Colonic mucosa (tissue), 4 donors: ENCODE measurements around the gene ACTR3C. TPM values are rescaled to one million over a fixed set of nuclear protein-coding genes. Genes with fewer than 3 reads are reported as not detected.
"Not testable (repeated sequence)": the region's sequence is repeated elsewhere in the genome, so short reads cannot be mapped to it uniquely, and the experiment has no call there.

Experiments
- DNase-seq: peaks from one replicate; pipeline ENCODE4 v3.0.0-alpha.2; 2020
- H3K27ac ChIP-seq: fragments of 200-600 bp; one replicate; pipeline ENCODE4 v1.8.0; 2021
- H3K27me3 ChIP-seq: fragments of 200-600 bp; one replicate; pipeline ENCODE4 v1.8.0; 2021
- H3K36me3 ChIP-seq: fragments of 200-600 bp; one replicate; pipeline ENCODE4 v1.8.0; 2021
- H3K4me1 ChIP-seq: fragments of 200-600 bp; one replicate; pipeline ENCODE4 v1.8.0; 2021; ENCODE audit warnings: mild to moderate bottlenecking
- H3K4me3 ChIP-seq: fragments of 200-600 bp; one replicate; pipeline ENCODE4 v1.8.0; 2021
- H3K9ac ChIP-seq, 2 donors: one replicate each; pipeline ENCODE4 v1.7.0; 2013; ENCODE audit warnings: control low read depth in 2 of 2, low read depth in 2 of 2, low read length in 2 of 2
- H3K9me3 ChIP-seq: fragments of 200-600 bp; one replicate; pipeline ENCODE4 v1.8.0; 2021
- intact Hi-C: fragments of 100-400 bp; cut with DNase I; formaldehyde crosslinking; loops from one replicate; pipeline ENCODE4 v1.14.1; 2022
- total RNA-seq, 2 donors: library from RNA; stranded (reverse); fragmentation: NEBNext Ultra II Directional in 1 of 2; extraction: Animal tissue kit (Norgen Biotek cat#: 25700) in 1 of 2; gene quantifications; one replicate each; pipeline ENCODE4 v1.2.1, GENCODE V29; 2021
- TF ChIP-seq, protein P1 (sequence below): fragments of 200-600 bp; IDR thresholded peaks from one replicate; pipeline ENCODE4 v1.8.0; 2022; ENCODE audit warnings: antibody characterized with exemption, mild to moderate bottlenecking
- donor health status: healthy.
- donor health status: DM: no; HTN: no; CAD: no.
- donor health status: DM: no; HTN: no; CAD: no.

ACTR3C gene
- total RNA-seq, 2 donors from 2014 or later: 17.6 to 29.6 TPM

DNA sequence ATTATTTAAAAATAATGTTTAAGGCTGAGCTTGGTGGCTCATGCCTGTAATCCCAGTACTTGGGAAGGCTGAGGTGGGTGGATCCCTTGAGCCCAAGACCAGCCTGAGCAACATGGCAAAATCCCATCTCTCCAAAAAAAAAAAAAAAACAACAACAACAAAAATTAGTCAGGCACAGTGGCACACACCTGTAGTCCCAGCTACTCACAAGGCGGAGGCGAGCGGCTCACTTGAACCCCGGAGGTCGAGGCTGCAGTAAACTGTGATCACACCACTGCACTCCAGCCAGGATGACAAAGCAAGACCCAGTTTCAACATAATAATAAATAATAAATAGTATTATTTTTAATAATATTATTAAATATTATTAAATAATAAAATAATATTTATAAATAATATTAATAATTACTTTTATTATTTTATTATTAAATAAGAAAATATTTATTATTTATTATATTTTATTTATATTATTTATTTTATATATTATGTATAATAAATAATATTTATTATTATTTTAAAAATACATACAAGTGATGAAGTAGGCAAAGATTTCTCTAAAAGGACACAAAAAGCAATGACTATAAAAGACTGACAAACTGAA, 8.6 kb downstream of the ACTR3C start:
- Histone ChIP-seq H3K27me3 (no peaks in the 10 kb centered on the region), H3K36me3 (no peaks in the 10 kb centered on the region), H3K9ac (no peak overlapping the region), H3K9me3 (no peaks in the 10 kb centered on the region), H3K27ac (no peak overlapping the region), H3K4me3 (no peak overlapping the region), H3K4me1 (no peaks in the 10 kb centered on the region)
- DNase-seq: no peak
- TF ChIP-seq, protein P1, sequence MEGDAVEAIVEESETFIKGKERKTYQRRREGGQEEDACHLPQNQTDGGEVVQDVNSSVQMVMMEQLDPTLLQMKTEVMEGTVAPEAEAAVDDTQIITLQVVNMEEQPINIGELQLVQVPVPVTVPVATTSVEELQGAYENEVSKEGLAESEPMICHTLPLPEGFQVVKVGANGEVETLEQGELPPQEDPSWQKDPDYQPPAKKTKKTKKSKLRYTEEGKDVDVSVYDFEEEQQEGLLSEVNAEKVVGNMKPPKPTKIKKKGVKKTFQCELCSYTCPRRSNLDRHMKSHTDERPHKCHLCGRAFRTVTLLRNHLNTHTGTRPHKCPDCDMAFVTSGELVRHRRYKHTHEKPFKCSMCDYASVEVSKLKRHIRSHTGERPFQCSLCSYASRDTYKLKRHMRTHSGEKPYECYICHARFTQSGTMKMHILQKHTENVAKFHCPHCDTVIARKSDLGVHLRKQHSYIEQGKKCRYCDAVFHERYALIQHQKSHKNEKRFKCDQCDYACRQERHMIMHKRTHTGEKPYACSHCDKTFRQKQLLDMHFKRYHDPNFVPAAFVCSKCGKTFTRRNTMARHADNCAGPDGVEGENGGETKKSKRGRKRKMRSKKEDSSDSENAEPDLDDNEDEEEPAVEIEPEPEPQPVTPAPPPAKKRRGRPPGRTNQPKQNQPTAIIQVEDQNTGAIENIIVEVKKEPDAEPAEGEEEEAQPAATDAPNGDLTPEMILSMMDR: no peak
- intact Hi-C loops: no loop called here

DNA sequence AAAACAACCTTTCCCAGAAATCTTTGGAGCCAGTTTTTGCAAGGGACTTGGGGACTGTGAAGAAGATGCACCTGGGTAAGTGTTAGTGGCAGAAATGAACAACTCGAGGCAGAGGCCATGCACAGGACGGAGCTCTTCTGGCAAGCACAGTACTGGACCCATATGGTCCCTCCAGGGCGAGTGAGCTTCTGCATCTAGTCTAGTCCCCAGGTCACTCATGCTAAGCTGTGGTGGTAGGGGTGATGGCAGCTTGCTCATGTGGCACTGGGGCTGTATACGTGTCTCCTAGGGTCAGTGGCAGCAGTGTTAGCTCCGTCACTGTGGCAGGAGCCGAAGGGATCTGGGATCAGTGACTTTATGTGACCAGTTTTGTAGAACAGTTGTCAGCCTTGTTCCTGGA, 9.5 kb downstream of the ACTR3C start:
- TF ChIP-seq, protein P1: no peak
- Histone ChIP-seq H3K4me3 (no peak overlapping the region), H3K4me1 (no peaks in the 10 kb centered on the region), H3K27me3 (no peaks in the 10 kb centered on the region), H3K9me3 (no peaks in the 10 kb centered on the region), H3K9ac (no peak overlapping the region), H3K36me3 (no peaks in the 10 kb centered on the region), H3K27ac (no peak overlapping the region)
- intact Hi-C loops: no loop called here
- no peak for DNase-seq

DNA sequence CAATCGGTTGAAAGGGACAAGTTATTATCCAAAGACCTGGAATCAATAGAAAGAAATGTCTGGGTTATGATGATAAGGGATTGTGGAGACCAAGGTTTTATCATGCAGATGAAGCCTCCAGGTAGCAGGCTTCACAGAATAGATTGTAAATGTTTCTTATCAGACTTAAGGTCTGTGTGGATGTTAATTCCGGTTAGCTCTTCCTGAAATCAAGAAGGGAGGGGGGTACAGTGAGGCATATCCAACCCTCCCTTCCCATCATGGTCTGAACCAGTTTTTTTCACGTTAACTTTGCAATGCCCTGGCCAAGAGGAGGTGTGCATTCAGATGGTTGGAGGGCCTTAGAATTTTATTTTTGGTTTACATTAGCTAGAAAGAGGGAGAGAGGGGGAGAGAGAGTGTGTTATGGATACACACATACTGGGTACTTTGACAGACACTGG, 10.0 kb downstream of the ACTR3C start:
- TF ChIP-seq, protein P1: no peak
- H3K4me1 ChIP-seq: no peaks in the 10 kb centered on the region
- no peak overlapping the region for H3K4me3 ChIP-seq
- H3K9me3 ChIP-seq: no peaks in the 10 kb centered on the region
- no peaks in the 10 kb centered on the region for H3K36me3 ChIP-seq
- H3K27me3 ChIP-seq: no peaks in the 10 kb centered on the region
- no peak overlapping the region for H3K27ac ChIP-seq
- H3K9ac ChIP-seq: no peak overlapping the region
- intact Hi-C loops: no loop called here
- DNase-seq: no peak

DNA sequence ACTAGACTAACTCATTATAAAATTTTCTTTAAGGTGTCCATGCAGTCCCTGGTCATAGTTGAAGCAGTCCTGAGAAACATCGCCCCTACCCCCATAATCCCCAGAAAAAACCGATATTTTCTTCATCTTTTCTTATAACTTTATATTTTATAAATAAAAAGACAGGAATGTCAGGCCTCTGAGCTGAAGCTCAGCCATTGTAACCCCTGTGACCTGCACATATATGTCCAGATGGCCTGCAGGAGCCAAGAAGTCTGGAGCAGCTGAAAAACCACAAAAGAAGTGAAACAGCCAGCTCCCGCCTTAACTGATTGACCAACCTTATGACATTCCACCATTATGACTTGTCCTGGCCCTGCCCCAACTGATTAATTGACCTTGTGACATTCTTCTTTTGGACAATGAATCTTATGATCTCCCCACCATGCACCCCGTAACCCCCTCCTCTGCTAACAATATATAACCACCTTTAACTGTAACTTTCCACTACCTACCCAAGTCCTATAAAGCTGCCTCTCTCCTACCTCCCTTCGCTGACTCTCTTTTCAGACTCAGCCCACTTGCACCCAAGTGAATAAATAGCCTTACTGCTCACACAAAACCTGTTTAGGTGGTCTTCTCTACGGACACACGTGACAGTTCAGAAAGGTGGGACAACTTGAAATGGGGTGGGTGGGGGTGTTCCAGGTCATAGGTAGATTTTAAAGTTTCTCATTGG, 10.5 kb downstream of the ACTR3C start:
- H3K36me3 ChIP-seq, H3K9ac ChIP-seq, H3K27me3 ChIP-seq, H3K4me3 ChIP-seq, intact Hi-C loops, H3K9me3 ChIP-seq, H3K4me1 ChIP-seq, H3K27ac ChIP-seq, DNase-seq: not testable (repeated sequence)

DNA sequence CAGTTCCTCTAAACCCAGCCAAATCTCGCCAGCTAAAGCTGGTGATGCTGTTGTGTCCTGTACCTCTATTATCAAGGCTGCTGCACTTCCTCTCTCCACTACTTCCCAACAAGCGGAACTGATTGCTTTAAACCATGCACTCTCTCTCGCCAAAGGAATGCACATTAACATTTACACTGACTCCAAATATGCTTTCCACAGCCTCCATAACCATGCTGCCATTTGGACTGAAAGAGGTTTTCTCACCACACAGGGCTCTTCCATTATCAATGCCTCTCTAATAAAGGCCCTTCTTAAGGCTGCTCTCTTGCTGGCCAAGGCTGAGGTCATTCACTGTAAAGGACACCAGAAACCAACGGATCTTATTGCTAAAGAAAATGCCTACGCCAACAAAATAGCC, 11.6 kb downstream of the ACTR3C start:
- no peaks in the 10 kb centered on the region for H3K27me3 ChIP-seq
- intact Hi-C loops: no loop called here
- H3K36me3 ChIP-seq: no peaks in the 10 kb centered on the region
- no peaks in the 10 kb centered on the region for H3K4me1 ChIP-seq
- TF ChIP-seq, protein P1: no peak
- no peak overlapping the region for H3K9ac ChIP-seq
- no peak overlapping the region for H3K4me3 ChIP-seq
- no peaks in the 10 kb centered on the region for H3K9me3 ChIP-seq
- no peak overlapping the region for H3K27ac ChIP-seq
- DNase-seq: no peak

DNA sequence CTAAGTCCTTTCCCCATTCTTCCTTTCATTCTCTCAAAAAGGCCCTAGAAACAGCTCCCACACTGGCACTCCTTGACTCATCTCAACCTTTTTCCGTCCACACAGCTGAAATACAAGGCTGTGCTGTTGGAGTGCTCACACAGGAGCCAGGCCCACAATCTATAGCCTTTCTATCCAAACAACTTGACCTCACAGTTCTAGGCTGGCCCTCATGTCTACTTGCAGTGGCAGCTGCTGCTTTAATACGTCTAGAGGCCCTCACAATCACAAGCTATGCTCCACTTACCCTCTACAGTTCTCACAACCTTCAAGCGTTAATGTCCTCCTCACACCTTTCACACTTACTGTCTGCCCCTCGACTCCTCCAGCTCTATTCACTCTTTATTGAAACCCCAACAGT, 12.2 kb downstream of the ACTR3C start:
- no peak overlapping the region for H3K27ac ChIP-seq
- H3K27me3 ChIP-seq: no peaks in the 10 kb centered on the region
- intact Hi-C loops: no loop called here
- TF ChIP-seq, protein P1: no peak
- no peaks in the 10 kb centered on the region for H3K36me3 ChIP-seq
- H3K9me3 ChIP-seq: no peaks in the 10 kb centered on the region
- no peak overlapping the region for H3K4me3 ChIP-seq
- no peak for DNase-seq
- no peaks in the 10 kb centered on the region for H3K4me1 ChIP-seq
- H3K9ac ChIP-seq: no peak overlapping the region
